ENCODE data around the gene OXCT2. TPM values are rescaled to one million over a fixed set of nuclear protein-coding genes. Genes with fewer than 3 reads are reported as not detected.
"Not testable (repeated sequence)": the region's sequence is repeated elsewhere in the genome, so short reads cannot be mapped to it uniquely, and the experiment has no call there.

OXCT2 gene
- total RNA-seq, 1 donor from 2014 or later: 0.36 TPM

GRCh38 chr1:39788426-39788757 lies 17.2 kb upstream of the OXCT2 start:
- Histone ChIP-seq H2AFZ (ENCODE audit: low read depth, low read length) (no peak overlapping the region), H3K79me2 (ENCODE audit: insufficient read depth, low read length) (no peaks in the 10 kb centered on the region), H3K27me3 (ENCODE audit: insufficient read depth, low read length) (peaks cover 30% of the 10 kb centered on the region), H4K20me1 (ENCODE audit: insufficient read depth, low read length) (no peaks in the 10 kb centered on the region), H3K36me3 (ENCODE audit: insufficient read depth, low read length) (no peaks in the 10 kb centered on the region), H3K9ac (ENCODE audit: low read length) (no peak overlapping the region), H3K9me3 (ENCODE audit: insufficient read depth, low read depth, low read length) (no peaks in the 10 kb centered on the region), H3K4me3 (ENCODE audit: insufficient read depth, low read depth, low read length) (no peak overlapping the region), H3K27ac (ENCODE audit: low read depth, low read length) (no peak overlapping the region), H3K4me2 (ENCODE audit: low read length) (peak overlapping the region; percentile 67), H3K4me1 (ENCODE audit: insufficient read depth, low read length) (no peaks in the 10 kb centered on the region)
- no peak overlapping the region for H3K4me3 Mint-ChIP-seq (ENCODE audit: unreplicated experiment)
- TF ChIP-seq, protein P1, sequence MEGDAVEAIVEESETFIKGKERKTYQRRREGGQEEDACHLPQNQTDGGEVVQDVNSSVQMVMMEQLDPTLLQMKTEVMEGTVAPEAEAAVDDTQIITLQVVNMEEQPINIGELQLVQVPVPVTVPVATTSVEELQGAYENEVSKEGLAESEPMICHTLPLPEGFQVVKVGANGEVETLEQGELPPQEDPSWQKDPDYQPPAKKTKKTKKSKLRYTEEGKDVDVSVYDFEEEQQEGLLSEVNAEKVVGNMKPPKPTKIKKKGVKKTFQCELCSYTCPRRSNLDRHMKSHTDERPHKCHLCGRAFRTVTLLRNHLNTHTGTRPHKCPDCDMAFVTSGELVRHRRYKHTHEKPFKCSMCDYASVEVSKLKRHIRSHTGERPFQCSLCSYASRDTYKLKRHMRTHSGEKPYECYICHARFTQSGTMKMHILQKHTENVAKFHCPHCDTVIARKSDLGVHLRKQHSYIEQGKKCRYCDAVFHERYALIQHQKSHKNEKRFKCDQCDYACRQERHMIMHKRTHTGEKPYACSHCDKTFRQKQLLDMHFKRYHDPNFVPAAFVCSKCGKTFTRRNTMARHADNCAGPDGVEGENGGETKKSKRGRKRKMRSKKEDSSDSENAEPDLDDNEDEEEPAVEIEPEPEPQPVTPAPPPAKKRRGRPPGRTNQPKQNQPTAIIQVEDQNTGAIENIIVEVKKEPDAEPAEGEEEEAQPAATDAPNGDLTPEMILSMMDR (IDR thresholded peaks at IDR 0.05; ENCODE audit: insufficient read depth, low read depth, low read length): no peak
- no peak for TF ChIP-seq EZH2 (IDR thresholded peaks at IDR 0.05; ENCODE audit: insufficient read depth, low read length)
- peaks cover 2% of the 10 kb centered on the region for H3K36me3 Mint-ChIP-seq (ENCODE audit: low read depth, unreplicated experiment)
- H3K4me1 Mint-ChIP-seq (ENCODE audit: low read depth, unreplicated experiment): peaks cover 1% of the 10 kb centered on the region
- DNase-seq (ENCODE audit: low read depth): no peak
- peaks cover 53% of the 10 kb centered on the region for H3K27me3 Mint-ChIP-seq (ENCODE audit: low read depth, unreplicated experiment)
- H3K9me3 Mint-ChIP-seq (ENCODE audit: unreplicated experiment): peaks cover 3% of the 10 kb centered on the region
- FAIRE-seq: no peak
- H3K27ac Mint-ChIP-seq (ENCODE audit: unreplicated experiment): no peak overlapping the region

- not testable (repeated sequence) for H3K4me3 ChIP-seq (ENCODE audit: insufficient read depth, low read depth, low read length); H3K9me3 Mint-ChIP-seq (ENCODE audit: unreplicated experiment); H3K36me3 ChIP-seq (ENCODE audit: insufficient read depth, low read length); H3K27ac Mint-ChIP-seq (ENCODE audit: unreplicated experiment); FAIRE-seq; H3K9ac ChIP-seq (ENCODE audit: low read length); H3K4me1 Mint-ChIP-seq (ENCODE audit: low read depth, unreplicated experiment); H4K20me1 ChIP-seq (ENCODE audit: insufficient read depth, low read length); H3K4me1 ChIP-seq (ENCODE audit: insufficient read depth, low read length); H3K9me3 ChIP-seq (ENCODE audit: insufficient read depth, low read depth, low read length); H3K27ac ChIP-seq (ENCODE audit: low read depth, low read length); H3K4me3 Mint-ChIP-seq (ENCODE audit: unreplicated experiment); H3K79me2 ChIP-seq (ENCODE audit: insufficient read depth, low read length); DNase-seq (ENCODE audit: low read depth); H3K4me2 ChIP-seq (ENCODE audit: low read length); H2AFZ ChIP-seq (ENCODE audit: low read depth, low read length); H3K36me3 Mint-ChIP-seq (ENCODE audit: low read depth, unreplicated experiment)
- peaks cover 53% of the 10 kb centered on the region for H3K27me3 Mint-ChIP-seq (ENCODE audit: low read depth, unreplicated experiment)
- H3K27me3 ChIP-seq (ENCODE audit: insufficient read depth, low read length): peaks cover 30% of the 10 kb centered on the region
- TF ChIP-seq EZH2 (IDR thresholded peaks at IDR 0.05; ENCODE audit: insufficient read depth, low read length): peak; percentile 12
Measured at GRCh38 chr1:39787964-39788363, 16.8 kb upstream of the OXCT2 start.

GRCh38 chr1:39787468-39787867 lies 16.3 kb upstream of the OXCT2 start:
- H3K27me3 ChIP-seq (ENCODE audit: insufficient read depth, low read length): peaks cover 28% of the 10 kb centered on the region
- FAIRE-seq: no peak

DNA sequence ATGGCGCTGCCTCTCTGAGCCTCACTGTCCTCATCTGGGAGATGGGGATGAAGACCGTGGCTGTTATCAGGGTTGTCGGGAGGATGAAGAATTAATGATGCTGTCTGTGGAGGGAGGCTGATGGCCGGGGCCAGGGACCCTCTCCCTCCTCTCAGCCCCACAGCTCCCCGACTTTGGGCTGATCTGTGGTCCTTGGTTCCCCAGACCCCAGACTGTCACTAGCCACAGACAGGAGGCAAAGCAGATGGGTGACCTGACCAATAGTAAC lies 15.9 kb upstream of the OXCT2 start:
- not testable (repeated sequence) for H3K9ac ChIP-seq (ENCODE audit: low read length); FAIRE-seq; H3K4me2 ChIP-seq (ENCODE audit: low read length); DNase-seq (ENCODE audit: low read depth); H3K36me3 ChIP-seq (ENCODE audit: insufficient read depth, low read length); H3K4me1 ChIP-seq (ENCODE audit: insufficient read depth, low read length); H3K79me2 ChIP-seq (ENCODE audit: insufficient read depth, low read length); H4K20me1 ChIP-seq (ENCODE audit: insufficient read depth, low read length); H2AFZ ChIP-seq (ENCODE audit: low read depth, low read length); H3K4me3 ChIP-seq (ENCODE audit: insufficient read depth, low read depth, low read length); H3K9me3 Mint-ChIP-seq (ENCODE audit: unreplicated experiment); H3K9me3 ChIP-seq (ENCODE audit: insufficient read depth, low read depth, low read length); H3K36me3 Mint-ChIP-seq (ENCODE audit: low read depth, unreplicated experiment); H3K4me1 Mint-ChIP-seq (ENCODE audit: low read depth, unreplicated experiment); H3K27ac Mint-ChIP-seq (ENCODE audit: unreplicated experiment); H3K27ac ChIP-seq (ENCODE audit: low read depth, low read length)
- Mint-ChIP-seq H3K4me3 (ENCODE audit: unreplicated experiment) (peak overlapping the region; percentile 27), H3K27me3 (ENCODE audit: low read depth, unreplicated experiment) (peaks cover 50% of the 10 kb centered on the region)
- H3K27me3 ChIP-seq (ENCODE audit: insufficient read depth, low read length): peaks cover 27% of the 10 kb centered on the region

More at GRCh38 chr1:39787468-39787867, 16.3 kb upstream of the OXCT2 start:
- Histone ChIP-seq H3K79me2 (ENCODE audit: insufficient read depth, low read length) (no peaks in the 10 kb centered on the region), H3K4me1 (ENCODE audit: insufficient read depth, low read length) (no peaks in the 10 kb centered on the region), H3K4me2 (ENCODE audit: low read length) (no peak overlapping the region), H3K9ac (ENCODE audit: low read length) (no peak overlapping the region), H3K36me3 (ENCODE audit: insufficient read depth, low read length) (no peaks in the 10 kb centered on the region), H3K27ac (ENCODE audit: low read depth, low read length) (no peak overlapping the region), H3K9me3 (ENCODE audit: insufficient read depth, low read depth, low read length) (no peaks in the 10 kb centered on the region), H4K20me1 (ENCODE audit: insufficient read depth, low read length) (no peaks in the 10 kb centered on the region), H3K4me3 (ENCODE audit: insufficient read depth, low read depth, low read length) (no peak overlapping the region), H2AFZ (ENCODE audit: low read depth, low read length) (no peak overlapping the region)
- Mint-ChIP-seq H3K4me1 (ENCODE audit: low read depth, unreplicated experiment) (peaks cover 1% of the 10 kb centered on the region), H3K36me3 (ENCODE audit: low read depth, unreplicated experiment) (peaks cover 2% of the 10 kb centered on the region), H3K9me3 (ENCODE audit: unreplicated experiment) (peaks cover under 1% of the 10 kb centered on the region), H3K27me3 (ENCODE audit: low read depth, unreplicated experiment) (peaks cover 53% of the 10 kb centered on the region), H3K4me3 (ENCODE audit: unreplicated experiment) (peak overlapping the region; percentile 64), H3K27ac (ENCODE audit: unreplicated experiment) (no peak overlapping the region)
- DNase-seq (ENCODE audit: low read depth): no peak
- TF ChIP-seq, protein P1 (IDR thresholded peaks at IDR 0.05; ENCODE audit: insufficient read depth, low read depth, low read length): no peak
- TF ChIP-seq EZH2 (IDR thresholded peaks at IDR 0.05; ENCODE audit: insufficient read depth, low read length): peak; percentile 40

DNA sequence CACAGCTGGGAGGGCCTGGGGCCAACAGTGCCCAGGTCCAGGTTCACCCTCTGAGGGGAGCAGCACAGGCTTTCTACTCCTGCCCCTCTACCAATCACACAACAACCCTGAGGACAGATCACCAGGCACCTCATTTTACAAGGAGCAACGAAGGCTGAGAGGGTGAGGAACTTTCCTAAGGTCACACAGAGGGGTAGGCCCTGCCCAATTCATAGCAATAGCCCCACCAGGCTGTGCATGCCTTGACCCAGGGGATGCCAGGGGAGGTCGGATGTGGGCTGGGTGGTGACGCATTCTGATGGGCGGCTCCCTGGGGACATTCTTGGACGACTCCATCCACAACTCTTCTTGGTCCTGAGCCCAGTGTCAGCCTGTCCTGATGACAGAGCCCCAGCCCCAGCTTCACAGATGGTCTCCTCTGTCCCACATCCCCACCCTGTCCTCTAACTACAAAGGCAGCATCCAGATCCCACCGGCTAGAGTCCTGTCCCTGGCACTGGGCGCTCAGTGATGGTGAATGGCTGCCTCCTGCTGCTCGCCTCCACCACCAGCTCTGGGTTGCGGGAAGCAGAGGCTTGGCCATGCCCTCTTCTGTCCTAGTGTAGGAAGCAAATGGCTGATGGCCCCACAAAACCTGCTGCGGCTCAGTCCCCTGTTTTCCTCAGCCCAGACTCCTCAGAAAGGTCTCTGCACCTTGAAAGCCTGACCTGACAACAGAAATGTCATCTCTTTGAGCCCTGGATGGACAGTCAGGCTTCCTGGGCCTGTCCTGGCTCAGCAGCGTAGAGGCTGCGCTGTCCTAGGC lies 15.4 kb upstream of the OXCT2 start:
- not testable (repeated sequence) for H3K4me2 ChIP-seq (ENCODE audit: low read length); H3K9me3 ChIP-seq (ENCODE audit: insufficient read depth, low read depth, low read length); H3K79me2 ChIP-seq (ENCODE audit: insufficient read depth, low read length); H3K27ac ChIP-seq (ENCODE audit: low read depth, low read length); DNase-seq (ENCODE audit: low read depth); H3K27ac Mint-ChIP-seq (ENCODE audit: unreplicated experiment); H3K36me3 ChIP-seq (ENCODE audit: insufficient read depth, low read length); FAIRE-seq; H3K4me3 ChIP-seq (ENCODE audit: insufficient read depth, low read depth, low read length); H3K4me1 Mint-ChIP-seq (ENCODE audit: low read depth, unreplicated experiment); H3K9me3 Mint-ChIP-seq (ENCODE audit: unreplicated experiment); H3K4me1 ChIP-seq (ENCODE audit: insufficient read depth, low read length); H3K9ac ChIP-seq (ENCODE audit: low read length); H4K20me1 ChIP-seq (ENCODE audit: insufficient read depth, low read length); H3K36me3 Mint-ChIP-seq (ENCODE audit: low read depth, unreplicated experiment); H2AFZ ChIP-seq (ENCODE audit: low read depth, low read length)
- peak overlapping the region; percentile 27 for H3K4me3 Mint-ChIP-seq (ENCODE audit: unreplicated experiment)
- H3K27me3 ChIP-seq (ENCODE audit: insufficient read depth, low read length): peaks cover 27% of the 10 kb centered on the region
- H3K27me3 Mint-ChIP-seq (ENCODE audit: low read depth, unreplicated experiment): peaks cover 51% of the 10 kb centered on the region

All from astrocyte (in vitro differentiated cells and primary cell).